GM23248 (cell line): ENCODE measurements around the gene DSEL. TPM values are rescaled to one million over a fixed set of nuclear protein-coding genes. Genes with fewer than 3 reads are reported as not detected.

Experiments used
- DNase-seq: peaks from one replicate; pipeline ENCODE4 v3.0.0-alpha.2; 2015
- H2AFZ ChIP-seq: fragments of 200-600 bp; sonication (generic); 2 replicates; pipeline ENCODE4 v1.6.1; 2016; ENCODE audit warnings: antibody characterized with exemption
- H3F3A ChIP-seq: fragments of 200-600 bp; sonication (generic); 2 replicates; pipeline ENCODE4 v1.6.1; 2016; ENCODE audit warnings: mild to moderate bottlenecking, antibody characterized with exemption, mixed run types; ENCODE audit not compliant: insufficient read depth
- H3K27ac ChIP-seq: fragments of 200-600 bp; sonication (generic); 2 replicates; pipeline ENCODE4 v1.5.1; 2016; ENCODE audit warnings: mild to moderate bottlenecking
- H3K27me3 ChIP-seq: fragments of 200-600 bp; sonication (generic); replicated peaks from 2 replicates; pipeline ENCODE4 v1.6.1; 2016; ENCODE audit warnings: mild to moderate bottlenecking; ENCODE audit not compliant: insufficient read depth
- H3K36me3 ChIP-seq: fragments of 200-600 bp; sonication (generic); 2 replicates; pipeline ENCODE4 v1.6.1; 2016; ENCODE audit warnings: low read depth, mild to moderate bottlenecking
- H3K4me1 ChIP-seq: fragments of 200-600 bp; sonication (generic); 2 replicates; pipeline ENCODE4 v1.6.1; 2016; ENCODE audit warnings: mild to moderate bottlenecking; ENCODE audit not compliant: insufficient read depth
- H3K4me2 ChIP-seq: fragments of 200-600 bp; sonication (generic); one replicate; pipeline ENCODE4 v1.6.1; 2016; ENCODE audit warnings: mild to moderate bottlenecking; ENCODE audit not compliant: unreplicated experiment
- H3K4me3 ChIP-seq: fragments of 200-600 bp; sonication (generic); 2 replicates; pipeline ENCODE4 v1.5.1; 2016; ENCODE audit warnings: mild to moderate bottlenecking
- H3K79me2 ChIP-seq: fragments of 200-600 bp; sonication (generic); 2 replicates; pipeline ENCODE4 v1.6.1; 2016; ENCODE audit warnings: mild to moderate bottlenecking; ENCODE audit not compliant: insufficient read depth
- H3K9ac ChIP-seq: fragments of 200-600 bp; sonication (generic); 2 replicates; pipeline ENCODE4 v1.6.1; 2016; ENCODE audit warnings: mild to moderate bottlenecking
- H3K9me2 ChIP-seq: fragments of 200-600 bp; sonication (generic); 2 replicates; pipeline ENCODE4 v1.6.1; 2016; ENCODE audit warnings: mixed run types, mild to moderate bottlenecking, moderate library complexity; ENCODE audit not compliant: insufficient read depth
- H3K9me3 ChIP-seq: fragments of 200-600 bp; sonication (generic); one replicate; pipeline ENCODE4 v1.6.1; 2017; ENCODE audit warnings: low read depth
- H4K20me1 ChIP-seq: fragments of 200-600 bp; sonication (generic); 2 replicates; pipeline ENCODE4 v1.6.0; 2016; ENCODE audit not compliant: insufficient read depth
- EZH2 ChIP-seq: fragments of 200-600 bp; sonication (generic); IDR thresholded peaks from 2 replicates; pipeline ENCODE4 v1.6.1; 2018; ENCODE audit warnings: antibody characterized with exemption, mild to moderate bottlenecking; ENCODE audit not compliant: insufficient read depth, poor library complexity, severe bottlenecking
- EZH2phosphoT487 ChIP-seq: fragments of 200-600 bp; sonication (generic); IDR thresholded peaks from 2 replicates; pipeline ENCODE4 v1.6.1; 2018; ENCODE audit warnings: antibody characterized with exemption, moderate library complexity, mild to moderate bottlenecking, low read depth; ENCODE audit not compliant: insufficient read depth
- WGBS, 2 experiments: methylation state at CpG; one replicate each; pipeline ENCODE4 v1.1.6; 2015 to 2017; ENCODE audit warnings: low lambda C conversion rate in 2 of 2, low coverage in 1 of 2; ENCODE audit errors: missing lambda C conversion rate in 2 of 2; 5-methylcytosine and 5-hydroxymethylcytosine counted together
- in situ Hi-C: fragments of 300-500 bp; cut with MboI; formaldehyde crosslinking; loops from 2 replicates; pipeline ENCODE4 v1.15.0; 2020
- polyA plus RNA-seq: library from polyadenylated mRNA; unstranded; fragments of >200 nt; fragmentation: Nextera tagmentation; extraction: Ambion mirVana; gene quantifications from 2 replicates; pipeline ENCODE4 v1.2.1, GENCODE V29; 2016
- total RNA-seq: library from RNA; depleted of rRNA; stranded (reverse); fragments of >200 nt; shearing (Covaris generic); gene quantifications from 2 replicates; pipeline ENCODE4 v1.2.3, GENCODE V29; 2014

The DSEL gene
- total and polyA plus RNA-seq, 2 experiments from 2014 or later = 36.8 to 132 TPM

DNA sequence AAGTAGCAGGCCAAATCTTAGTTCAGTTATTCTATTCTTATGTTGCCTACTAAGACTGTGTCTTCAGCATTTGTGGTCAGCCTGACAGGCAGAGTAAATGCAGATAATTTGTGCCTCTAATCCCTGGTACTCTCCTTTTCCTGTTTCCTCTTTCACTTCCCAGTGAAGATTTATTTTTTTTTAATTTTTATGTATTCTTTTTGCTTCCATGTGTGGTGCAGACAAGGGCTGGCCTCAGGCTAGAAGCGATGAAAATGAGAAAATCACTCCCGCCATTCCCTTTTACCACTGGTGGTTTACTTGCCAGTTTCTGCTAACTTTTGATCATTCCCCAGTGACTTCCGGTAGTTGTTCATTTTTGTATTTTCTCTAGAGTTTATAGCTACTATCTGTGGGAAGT lies 30.9 kb downstream of the DSEL start:
- Histone ChIP-seq H3K4me3 (no peak overlapping the region), H3K27me3 (no peaks in the 10 kb centered on the region), H3K9me2 (no peaks in the 10 kb centered on the region; the same call in 1 of the 2 replicates), H4K20me1 (no peaks in the 10 kb centered on the region), H2AFZ (no peak overlapping the region), H3K36me3 (0 out of 2 replicates have a peak, but pooled peaks cover 3% of the 10 kb centered on the region), H3K4me1 (no peaks in the 10 kb centered on the region), H3K9ac (no peak overlapping the region), H3K79me2 (peaks cover 7% of the 10 kb centered on the region; the same call in 1 of the 2 replicates), H3F3A (no peaks in the 10 kb centered on the region), H3K9me3 (no peaks in the 10 kb centered on the region), H3K4me2 (no peak overlapping the region), H3K27ac (no peak overlapping the region)
- no peak for TF ChIP-seq EZH2phosphoT487
- TF ChIP-seq EZH2 = no peak
- WGBS, 2 experiments = 96 to 100% methylated on average over 3 of the region's 3 CpGs
- DNase-seq = no peak
- in situ Hi-C loops = no loop called here

DNA sequence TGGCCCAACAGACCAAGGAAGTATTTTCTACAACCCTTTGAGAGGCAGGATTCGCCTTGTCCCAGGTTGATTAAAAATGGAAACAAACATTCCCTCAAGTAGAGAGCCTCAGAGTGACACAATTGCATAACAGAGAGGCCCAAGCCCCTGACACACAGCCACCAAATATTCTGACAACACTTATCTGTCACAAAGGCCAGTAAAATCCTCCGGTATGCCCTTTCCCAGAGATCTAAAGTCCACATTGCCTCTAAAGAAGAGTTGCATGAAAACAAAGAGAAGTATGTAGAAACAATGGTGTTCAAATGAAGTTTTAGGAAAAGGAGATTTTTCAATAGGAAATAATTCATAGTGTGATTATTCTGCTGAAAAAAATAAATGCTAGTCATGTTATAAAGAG lies 32.1 kb downstream of the DSEL start:
- no peak for DNase-seq
- Histone ChIP-seq H2AFZ (no peak overlapping the region), H3K36me3 (0 out of 2 replicates have a peak, but pooled peaks cover 3% of the 10 kb centered on the region), H3K79me2 (peaks cover 7% of the 10 kb centered on the region; the same call in 1 of the 2 replicates), H3K27me3 (no peaks in the 10 kb centered on the region), H3K9me3 (no peaks in the 10 kb centered on the region), H4K20me1 (no peaks in the 10 kb centered on the region), H3K27ac (no peak overlapping the region), H3K4me3 (no peak overlapping the region), H3K9me2 (no peaks in the 10 kb centered on the region; the same call in 1 of the 2 replicates), H3K4me2 (no peak overlapping the region), H3F3A (no peaks in the 10 kb centered on the region), H3K4me1 (no peaks in the 10 kb centered on the region), H3K9ac (no peak overlapping the region)
- WGBS, 2 experiments = 94 to 100% methylated on average over 2 of the region's 2 CpGs
- no peak for TF ChIP-seq EZH2
- no peak for TF ChIP-seq EZH2phosphoT487
- in situ Hi-C loops = no loop called here

DNA sequence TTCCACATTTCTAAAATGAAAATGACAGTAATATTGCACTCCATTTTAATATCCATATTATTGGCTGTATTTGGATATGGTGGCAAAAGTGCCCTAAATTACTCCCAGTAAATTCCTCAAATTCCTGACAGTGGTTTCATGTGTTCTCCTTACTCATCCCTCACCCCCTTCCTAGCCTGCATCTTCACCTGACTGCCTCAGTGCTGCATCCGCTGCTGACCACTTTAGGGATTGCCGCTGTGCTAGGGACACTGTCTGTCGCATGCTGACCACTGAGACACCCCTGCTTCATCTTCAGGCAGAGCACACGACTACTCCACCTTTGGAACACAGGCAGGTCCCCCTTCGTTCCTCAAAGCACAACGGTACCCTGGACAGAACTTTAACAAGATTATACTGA lies 32.6 kb downstream of the DSEL start:
- H4K20me1 ChIP-seq = no peaks in the 10 kb centered on the region
- H3K36me3 ChIP-seq = 0 out of 2 replicates have a peak, but pooled peaks cover under 1% of the 10 kb centered on the region
- no peaks in the 10 kb centered on the region for H3K27me3 ChIP-seq
- H3F3A ChIP-seq = no peaks in the 10 kb centered on the region
- H3K9me2 ChIP-seq = no peaks in the 10 kb centered on the region; the same call in 1 of the 2 replicates
- no peak for DNase-seq
- no peak overlapping the region for H3K27ac ChIP-seq
- in situ Hi-C loops = no loop called here
- TF ChIP-seq EZH2phosphoT487 (no peak), EZH2 (no peak)
- no peaks in the 10 kb centered on the region for H3K4me1 ChIP-seq
- H3K9me3 ChIP-seq = no peaks in the 10 kb centered on the region
- H3K4me3 ChIP-seq = no peak overlapping the region
- H2AFZ ChIP-seq = no peak overlapping the region
- no peak overlapping the region for H3K4me2 ChIP-seq
- H3K79me2 ChIP-seq = peaks cover 7% of the 10 kb centered on the region; the same call in 1 of the 2 replicates
- no peak overlapping the region for H3K9ac ChIP-seq
- 89 to 93% methylated on average over 6 of the region's 6 CpGs for WGBS, 2 experiments

DNA sequence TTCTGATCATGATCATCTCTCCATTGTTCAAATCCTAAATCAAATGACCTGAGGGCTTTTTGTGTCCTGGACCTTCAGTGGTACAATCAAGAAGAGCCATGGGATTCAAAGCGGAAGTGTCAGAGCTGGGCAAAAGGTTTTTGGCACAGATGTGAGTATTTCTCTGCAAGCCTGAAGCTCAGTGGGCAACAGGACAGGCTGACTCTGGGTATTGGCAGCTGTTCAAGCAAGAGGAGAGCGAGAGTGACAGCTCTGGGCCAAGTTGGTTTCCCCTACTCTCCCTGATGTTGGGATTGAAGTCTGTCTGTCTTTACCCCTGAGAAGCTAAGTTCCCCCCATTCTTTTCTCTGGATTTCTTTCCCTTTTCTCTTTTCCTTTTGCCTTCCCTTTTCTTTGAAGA lies 33.3 kb downstream of the DSEL start:
- Histone ChIP-seq H3K4me3 (no peak overlapping the region), H4K20me1 (no peaks in the 10 kb centered on the region), H3K27ac (no peak overlapping the region), H3K9ac (no peak overlapping the region), H3K9me3 (no peaks in the 10 kb centered on the region), H3K79me2 (0 out of 2 replicates have a peak, but pooled peaks cover 4% of the 10 kb centered on the region), H2AFZ (no peak overlapping the region), H3F3A (no peaks in the 10 kb centered on the region), H3K4me2 (no peak overlapping the region), H3K36me3 (no peaks in the 10 kb centered on the region), H3K4me1 (no peaks in the 10 kb centered on the region), H3K27me3 (no peaks in the 10 kb centered on the region), H3K9me2 (no peaks in the 10 kb centered on the region; the same call in 1 of the 2 replicates)
- in situ Hi-C loops = no loop called here
- 62 to 73% methylated on average over 2 of the region's 2 CpGs for WGBS, 2 experiments
- TF ChIP-seq EZH2 = no peak
- DNase-seq = no peak

DNA sequence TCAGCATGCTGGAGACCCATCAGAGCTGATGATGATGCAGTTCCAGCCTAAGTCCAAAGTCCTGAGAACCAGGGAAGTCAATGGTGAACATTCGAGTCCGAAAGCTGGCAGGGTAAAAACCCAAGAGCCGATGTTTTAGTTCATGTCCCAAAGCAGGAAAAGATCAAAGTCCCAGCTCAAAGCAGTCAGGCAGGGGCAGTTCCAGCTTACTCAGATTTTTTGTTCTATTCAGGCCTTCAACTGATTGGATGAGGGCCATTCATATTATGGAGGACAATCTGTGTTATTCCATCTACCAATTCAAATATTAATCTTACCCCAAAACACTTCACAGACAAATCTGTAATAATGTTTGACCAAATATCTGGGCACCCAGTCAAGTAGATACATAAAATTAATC lies 38.3 kb downstream of the DSEL start:
- Histone ChIP-seq H3F3A (no peaks in the 10 kb centered on the region), H3K9me2 (no peaks in the 10 kb centered on the region; the same call in 1 of the 2 replicates), H3K27ac (no peak overlapping the region), H3K4me2 (no peak overlapping the region), H3K9me3 (no peaks in the 10 kb centered on the region), H3K4me3 (no peak overlapping the region), H3K9ac (no peak overlapping the region), H3K27me3 (no peaks in the 10 kb centered on the region), H4K20me1 (no peaks in the 10 kb centered on the region), H2AFZ (no peak overlapping the region), H3K79me2 (no peaks in the 10 kb centered on the region), H3K36me3 (no peaks in the 10 kb centered on the region), H3K4me1 (no peaks in the 10 kb centered on the region)
- no peak for DNase-seq
- TF ChIP-seq EZH2phosphoT487 = no peak
- TF ChIP-seq EZH2 = no peak
- in situ Hi-C loops = no loop called here
- 91 to 97% methylated on average over 3 of the region's 3 CpGs for WGBS, 2 experiments
